SJCRH30 (cell line): ENCODE measurements around the gene TRPC4AP. TPM values are rescaled to one million over a fixed set of nuclear protein-coding genes. Genes with fewer than 3 reads are reported as not detected.

Experiments used
- DNase-seq, 2 experiments: peaks; one replicate each; pipeline ENCODE4 v3.0.0-alpha.2; 2015 to 2020
- H3K27ac ChIP-seq: fragments of 250-450 bp; sonication (Bioruptor Pico); 2 replicates; pipeline ENCODE4 v1.5.1; 2020; ENCODE audit warnings: mild to moderate bottlenecking, moderate library complexity
- H3K27me3 ChIP-seq: fragments of 250-450 bp; sonication (Bioruptor Pico); 2 replicates; pipeline ENCODE4 v1.5.1; 2020; ENCODE audit warnings: mild to moderate bottlenecking, moderate library complexity
- H3K36me3 ChIP-seq: fragments of 250-450 bp; sonication (Bioruptor Pico); 2 replicates; pipeline ENCODE4 v1.5.1; 2020; ENCODE audit warnings: mild to moderate bottlenecking, moderate library complexity
- H3K4me1 ChIP-seq: fragments of 250-450 bp; sonication (Bioruptor Pico); 2 replicates; pipeline ENCODE4 v1.5.1; 2020; ENCODE audit warnings: mild to moderate bottlenecking, moderate library complexity
- H3K4me3 ChIP-seq: fragments of 250-450 bp; sonication (Bioruptor Pico); 2 replicates; pipeline ENCODE4 v1.5.1; 2020; ENCODE audit warnings: mild to moderate bottlenecking, moderate library complexity
- H3K9me3 ChIP-seq: fragments of 250-450 bp; sonication (Bioruptor Pico); replicated peaks from 2 replicates; pipeline ENCODE4 v1.5.1; 2020; ENCODE audit warnings: mild to moderate bottlenecking, moderate library complexity
- total RNA-seq: library from RNA; depleted of rRNA; stranded (reverse); fragments of >200 nt; shearing (Covaris generic); gene quantifications from 2 replicates; pipeline ENCODE4 v1.2.3, GENCODE V29; 2014; rRNA removed

TRPC4AP gene
- total RNA-seq, 1 experiment from 2014 or later: 68.9 TPM

- peaks cover 8% of the 10 kb centered on the region; the same call in 1 of the 2 replicates for H3K4me1 ChIP-seq
- H3K9me3 ChIP-seq: no peaks in the 10 kb centered on the region
- H3K27ac ChIP-seq: no peak overlapping the region
- peak overlapping the region; percentile 74 for H3K4me3 ChIP-seq
- no peaks in the 10 kb centered on the region for H3K27me3 ChIP-seq
- no peaks in the 10 kb centered on the region for H3K36me3 ChIP-seq
- peak in 1 of 2 experiments; percentile 73 for DNase-seq
These were observed 135.7 kb downstream of the TRPC4AP start for GRCh38 chr20:34956751-34957472.

GRCh38 chr20:34956041-34956458 lies 136.6 kb downstream of the TRPC4AP start:
- Histone ChIP-seq H3K9me3 (no peaks in the 10 kb centered on the region), H3K4me3 (peak overlapping the region; percentile 74), H3K27me3 (no peaks in the 10 kb centered on the region), H3K4me1 (peaks cover 6% of the 10 kb centered on the region; the same call in 1 of the 2 replicates), H3K36me3 (peaks cover 3% of the 10 kb centered on the region; the same call in 1 of the 2 replicates), H3K27ac (peak overlapping the region; percentile 86)
- DNase-seq: no peak

GRCh38 chr20:34955231-34956040 lies 137.2 kb downstream of the TRPC4AP start, which contains the start of the genes GSS and MYH7B:
Gene GSS (minus strand): TSS chr20:34955806. CDS start chr20:34951852, 3,954 bp downstream.
Gene MYH7B (plus strand): TSS chr20:34955868. CDS start chr20:34978006, 22,138 bp downstream.
- Histone ChIP-seq H3K36me3 (peaks cover 4% of the 10 kb centered on the region; the same call in 1 of the 2 replicates), H3K4me3 (peak within 1 kb of the TSS; percentile 74), H3K4me1 (peaks cover 6% of the 10 kb centered on the region; the same call in 1 of the 2 replicates), H3K27ac (peak within 1 kb of the TSS; percentile 86), H3K9me3 (no peaks in the 10 kb centered on the region), H3K27me3 (no peaks in the 10 kb centered on the region)
- DNase-seq: peak; percentile 99 to 100

DNA sequence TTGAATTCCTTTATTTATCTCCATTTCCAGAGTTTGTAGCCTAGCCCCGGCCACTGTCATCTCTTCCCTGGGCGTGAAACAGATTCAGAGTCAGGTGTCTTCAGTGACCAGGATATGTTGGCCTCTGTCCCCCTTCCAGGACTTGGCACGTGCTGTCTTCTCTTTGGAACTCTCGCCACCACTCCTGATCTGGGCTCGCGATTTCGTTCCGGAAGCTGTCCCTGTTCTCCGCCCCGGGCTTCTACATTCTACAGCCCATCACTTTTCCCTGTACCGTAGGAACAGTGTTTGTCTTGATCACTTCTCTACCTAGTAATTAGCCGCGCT lies 137.7 kb downstream of the TRPC4AP start:
- peak overlapping the region; percentile 86 for H3K27ac ChIP-seq
- peaks cover 6% of the 10 kb centered on the region; the same call in 1 of the 2 replicates for H3K4me1 ChIP-seq
- H3K9me3 ChIP-seq: no peaks in the 10 kb centered on the region
- no peaks in the 10 kb centered on the region for H3K27me3 ChIP-seq
- H3K36me3 ChIP-seq: peaks cover 8% of the 10 kb centered on the region; the same call in 1 of the 2 replicates
- DNase-seq: peak; percentile 67 to 74
- peak overlapping the region; percentile 74 for H3K4me3 ChIP-seq

DNA sequence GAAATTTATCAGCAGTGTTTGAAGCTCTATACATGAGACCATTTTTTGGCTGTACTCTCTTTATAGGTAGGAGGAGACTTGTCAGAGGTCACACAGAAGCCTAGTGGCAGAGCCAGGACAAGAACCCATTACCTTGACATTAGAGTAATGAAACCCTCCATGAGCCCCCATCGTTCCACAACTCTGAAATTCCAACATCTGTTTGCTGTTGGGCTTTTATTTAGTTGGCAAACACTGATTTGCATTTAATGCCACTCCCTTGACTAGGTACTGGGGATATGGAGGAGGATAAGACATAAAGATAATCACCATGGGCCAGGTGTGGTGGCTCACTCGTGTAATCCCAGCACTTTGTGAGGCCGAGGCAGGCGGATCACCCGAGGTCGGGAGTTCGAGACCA lies 138.6 kb downstream of the TRPC4AP start:
- Histone ChIP-seq H3K36me3 (peaks cover 14% of the 10 kb centered on the region; the same call in 1 of the 2 replicates), H3K4me3 (no peak overlapping the region), H3K9me3 (no peaks in the 10 kb centered on the region), H3K4me1 (peaks cover 6% of the 10 kb centered on the region; the same call in 1 of the 2 replicates), H3K27me3 (no peaks in the 10 kb centered on the region), H3K27ac (no peak overlapping the region)
- no peak for DNase-seq

- H3K4me3 ChIP-seq: no peak overlapping the region
- H3K9me3 ChIP-seq: no peaks in the 10 kb centered on the region
- peaks cover 6% of the 10 kb centered on the region; the same call in 1 of the 2 replicates for H3K4me1 ChIP-seq
- no peak for DNase-seq
- no peak overlapping the region for H3K27ac ChIP-seq
- H3K27me3 ChIP-seq: no peaks in the 10 kb centered on the region
- peaks cover 18% of the 10 kb centered on the region for H3K36me3 ChIP-seq
These were observed 139.9 kb downstream of the TRPC4AP start for GRCh38 chr20:34952671-34953070.

Other genes with a start within 250 kb of the TRPC4AP start
- gene GGT7, start 220.0 kb downstream of the TRPC4AP start, total RNA-seq: 7.5 and 11.8 TPM in 2 replicates
- gene ACSS2, start 216.2 kb downstream of the TRPC4AP start, total RNA-seq: 14.8 and 18.0 TPM in 2 replicates
- 52.8 and 53.8 TPM in 2 replicates for gene GSS, start 137.0 kb downstream of the TRPC4AP start, total RNA-seq
- 0.02 and 0.10 TPM in 2 replicates for gene MYH7B, start 136.9 kb downstream of the TRPC4AP start, total RNA-seq
- 19.2 and 19.4 TPM in 2 replicates for gene EDEM2, start 54.5 kb upstream of the TRPC4AP start, total RNA-seq
- 9.0 and 9.6 TPM in 2 replicates for gene PROCR, start 79.3 kb upstream of the TRPC4AP start, total RNA-seq
- not detected in 2 replicates for gene MMP24, start 133.9 kb upstream of the TRPC4AP start, total RNA-seq
- gene MMP24OS, start 185.3 kb upstream of the TRPC4AP start, total RNA-seq: 19.6 and 20.4 TPM in 2 replicates
- 142 and 157 TPM in 2 replicates for gene EIF6, start 192.0 kb upstream of the TRPC4AP start, total RNA-seq
- gene FAM83C, start 199.6 kb upstream of the TRPC4AP start, total RNA-seq: 0.10 TPM in 1 of 2 replicates, not detected in the other